ENCODE measurements around the gene FEN1.

The FEN1 gene

GRCh38 chr11:61792310-61793082 lies at the start of gene FEN1, which contains the start of gene TMEM258:
Gene FEN1, plus strand, starts transcription at chr11:61792911. Its CDS starts 2,451 bp downstream, at chr11:61795362.
Gene TMEM258, minus strand, starts transcription at chr11:61792599. Its CDS starts 41 bp downstream, at chr11:61792558.
- peak; percentile 86 for DNase-seq

- DNase-seq, result no peak
Measured at GRCh38 chr11:61743486-61744095, 49.1 kb upstream of the FEN1 start.

GRCh38 chr11:61744181-61744580 lies 48.5 kb upstream of the FEN1 start:
- DNase-seq, result no peak

- DNase-seq, result no peak
Measured at GRCh38 chr11:61744609-61745156, 48.0 kb upstream of the FEN1 start.

- no peak for DNase-seq
Measured at GRCh38 chr11:61745781-61746441, 46.8 kb upstream of the FEN1 start.

GRCh38 chr11:61746442-61747191 lies 46.1 kb upstream of the FEN1 start:
- DNase-seq, result no peak

- DNase-seq, result peak; percentile 56
Measured at GRCh38 chr11:61747192-61747966, 45.3 kb upstream of the FEN1 start.

- no peak for DNase-seq
Measured at GRCh38 chr11:61747967-61748285, 44.8 kb upstream of the FEN1 start.

- no peak for DNase-seq
Measured at GRCh38 chr11:61749591-61750217, 43.0 kb upstream of the FEN1 start.

GRCh38 chr11:61750631-61751273 lies 42.0 kb upstream of the FEN1 start:
- no peak for DNase-seq

GRCh38 chr11:61751384-61751783 lies 41.3 kb upstream of the FEN1 start:
- DNase-seq, result no peak

- peak; percentile 72 for DNase-seq
Measured at GRCh38 chr11:61752117-61752924, 40.4 kb upstream of the FEN1 start, which contains the start of gene MYRF. Gene MYRF, plus strand, starts transcription at chr11:61752636. Its CDS starts 109 bp downstream, at chr11:61752745.

GRCh38 chr11:61752925-61753521 lies 39.7 kb upstream of the FEN1 start:
- DNase-seq, result no peak

- DNase-seq, result no peak
Measured at GRCh38 chr11:61753672-61754071, 39.0 kb upstream of the FEN1 start.

- DNase-seq, result no peak
Measured at GRCh38 chr11:61754534-61755482, 37.9 kb upstream of the FEN1 start.

- no peak for DNase-seq
Measured at GRCh38 chr11:61756147-61756451, 36.6 kb upstream of the FEN1 start.

GRCh38 chr11:61756452-61757212 lies 36.1 kb upstream of the FEN1 start:
- DNase-seq, result peak; percentile 51

All from CD4-positive, alpha-beta T cell treated with Interleukin-17A for 4 hours (primary cell).